GM18867 (cell line): Measurements from ENCODE around the gene AK2.
"Not testable (repeated sequence)": the region's sequence is repeated elsewhere in the genome, so short reads cannot be mapped to it uniquely, and the experiment has no call there.

Experiments
- ATAC-seq: cut with Tn5 transposase; IDR thresholded peaks from one replicate; pipeline ENCODE4 v1.9.1; 2021; ENCODE audit warnings: mild to moderate bottlenecking, moderate library complexity; ENCODE audit not compliant: unreplicated experiment

Gene AK2

GRCh38 chr1:33036526-33037503 is at the start of gene AK2:
Gene AK2, minus strand, starts transcription at chr1:33036883. Its CDS starts 55 bp downstream, at chr1:33036828.
- peak; percentile 98 for ATAC-seq

- ATAC-seq, result no peak
These were observed 49.7 kb upstream of the AK2 start for GRCh38 chr1:33086384-33086850.

DNA sequence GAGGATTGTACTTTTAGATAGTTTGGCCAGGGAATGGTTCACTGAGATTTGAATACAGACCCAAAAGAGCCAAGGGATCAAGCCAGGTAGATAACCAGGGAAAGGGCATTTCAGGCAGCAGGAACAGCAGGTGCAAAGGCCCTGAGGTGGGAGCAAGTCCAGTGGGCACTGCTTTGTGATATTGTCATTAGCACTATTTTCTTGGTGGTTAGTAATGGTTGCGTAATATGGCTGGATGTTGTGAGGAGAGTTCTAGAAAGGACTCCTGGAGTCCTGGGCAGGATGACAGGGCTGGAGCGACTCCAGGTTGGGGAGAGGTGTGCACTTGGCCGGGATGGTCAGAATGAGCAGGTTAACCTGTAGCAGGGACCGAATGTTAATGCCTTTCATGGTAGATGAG is 48.6 kb upstream of the AK2 start:
- no peak for ATAC-seq

DNA sequence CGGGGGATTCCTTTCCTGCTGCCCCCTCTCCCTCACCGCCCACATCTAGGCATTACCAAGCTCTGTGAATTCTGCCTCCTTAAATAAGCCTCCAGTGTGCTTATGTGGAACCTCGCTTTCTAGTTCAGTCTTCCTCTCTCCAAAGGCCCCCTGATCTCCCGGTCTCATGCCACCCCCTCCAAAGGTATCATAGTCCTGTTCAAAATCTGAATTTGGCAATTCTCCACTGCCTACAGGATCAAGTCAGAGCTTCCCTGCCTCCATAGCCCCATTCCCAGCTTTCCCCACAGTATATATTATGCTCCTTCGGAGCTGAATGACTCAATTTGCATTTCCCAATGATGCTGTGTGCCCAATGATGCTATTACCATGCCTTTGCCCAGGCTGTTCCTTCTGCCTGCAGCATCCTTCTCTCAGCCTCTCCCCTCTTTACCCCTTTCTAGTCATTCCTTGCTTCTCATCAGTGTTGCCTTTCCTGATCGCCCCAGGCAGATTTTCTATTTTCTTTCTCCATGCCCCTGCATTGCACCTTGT is 46.0 kb upstream of the AK2 start:
- no peak for ATAC-seq

DNA sequence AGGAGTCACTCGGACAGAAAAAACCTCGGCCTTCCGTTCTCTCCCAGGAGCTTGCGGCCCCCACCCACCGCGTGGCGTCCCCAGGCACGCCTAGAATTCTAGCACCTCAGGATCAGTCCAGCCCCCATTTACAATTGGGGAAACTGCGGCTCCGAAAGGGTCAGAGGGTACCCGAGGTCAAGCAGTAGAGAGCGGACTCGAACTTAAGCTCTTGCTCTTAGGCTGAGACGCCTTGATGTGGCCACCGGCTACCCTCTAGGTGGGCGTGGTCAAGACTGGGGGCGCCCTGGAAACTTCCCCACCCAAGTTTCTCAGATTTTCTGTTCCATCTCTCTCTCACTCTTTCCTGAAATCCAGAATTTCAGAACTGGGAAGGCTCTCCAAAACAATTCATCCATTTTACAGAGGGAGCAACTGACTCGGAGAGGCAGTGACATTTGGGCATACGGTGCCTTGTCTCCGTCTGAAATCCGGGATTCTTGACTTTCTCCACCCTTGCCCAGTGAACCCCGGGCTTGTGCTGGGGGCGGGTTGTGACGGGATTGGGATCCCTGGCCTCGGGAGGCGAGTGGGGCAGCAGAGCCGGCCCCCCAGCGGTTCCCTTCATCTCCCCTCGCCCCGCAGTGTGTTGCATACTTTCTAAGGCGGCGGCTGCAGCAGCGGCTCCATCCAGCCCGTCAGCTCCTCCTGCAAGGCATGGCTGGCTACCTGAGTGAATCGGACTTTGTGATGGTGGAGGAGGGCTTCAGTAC is 45.0 kb upstream of the AK2 start:
- ATAC-seq, result no peak

GRCh38 chr1:33080885-33081553 is 44.3 kb upstream of the AK2 start, which contains the start of gene AZIN2:
Gene AZIN2, plus strand, starts transcription at chr1:33081153. Its CDS starts 1,097 bp downstream, at chr1:33082250.
- ATAC-seq, result peak; percentile 97

DNA sequence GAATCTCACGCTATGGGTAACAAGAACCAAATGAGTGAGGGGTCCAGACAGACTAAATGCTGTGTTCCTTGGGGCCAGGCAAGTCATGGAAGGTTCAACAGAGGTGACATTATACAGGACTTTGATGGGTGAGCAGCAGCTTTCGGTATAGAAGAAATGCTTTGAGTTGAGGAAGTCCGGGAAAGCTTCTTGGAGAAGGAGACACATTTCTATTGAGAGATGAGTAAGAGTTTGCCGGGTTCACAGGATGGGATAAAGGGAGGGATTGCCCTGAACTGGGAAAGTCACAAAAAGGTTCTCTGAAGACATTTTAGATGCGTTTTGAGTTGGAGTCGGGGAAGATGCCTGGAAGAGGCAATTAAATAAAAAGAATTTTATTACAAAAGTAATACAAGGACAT is 43.7 kb upstream of the AK2 start:
- ATAC-seq, result no peak

- no peak for ATAC-seq
These were observed 41.4 kb upstream of the AK2 start for GRCh38 chr1:33078030-33078591.

DNA sequence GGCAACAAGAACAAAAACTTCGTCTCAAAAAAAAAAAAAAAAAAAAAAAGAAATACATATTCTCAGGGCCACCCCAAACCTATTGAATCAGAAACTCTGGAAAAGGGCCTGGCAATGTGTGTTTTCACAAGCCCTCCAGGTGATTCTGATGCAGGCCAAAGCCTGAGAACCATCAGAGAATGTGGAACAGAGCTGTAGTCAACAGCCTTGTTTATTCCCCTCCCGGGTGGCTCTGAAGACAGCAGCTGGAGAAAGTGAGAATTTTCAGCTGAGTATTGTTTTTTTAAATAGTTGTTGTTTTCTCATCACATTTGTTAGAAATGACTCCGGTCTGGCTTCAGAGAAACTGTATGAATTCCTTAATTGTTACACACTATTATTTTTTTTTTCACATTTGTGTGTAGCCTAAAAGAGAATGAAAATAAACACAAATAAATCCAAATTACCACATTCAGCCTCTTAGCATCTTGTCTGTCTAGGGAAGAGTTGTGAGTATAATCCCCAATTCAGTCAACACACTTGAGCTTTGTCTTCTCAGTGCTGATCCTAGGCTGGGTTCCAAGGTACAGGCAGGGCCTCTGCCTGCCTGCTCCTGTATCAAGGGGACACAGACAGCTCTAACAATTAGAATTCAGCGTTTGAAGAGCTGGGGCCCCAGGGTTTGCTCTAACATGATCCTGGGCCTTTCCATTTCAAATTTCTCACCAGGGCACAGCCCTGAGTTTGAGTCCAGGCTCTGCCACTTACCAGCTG is 37.7 kb upstream of the AK2 start:
- ATAC-seq, result no peak

DNA sequence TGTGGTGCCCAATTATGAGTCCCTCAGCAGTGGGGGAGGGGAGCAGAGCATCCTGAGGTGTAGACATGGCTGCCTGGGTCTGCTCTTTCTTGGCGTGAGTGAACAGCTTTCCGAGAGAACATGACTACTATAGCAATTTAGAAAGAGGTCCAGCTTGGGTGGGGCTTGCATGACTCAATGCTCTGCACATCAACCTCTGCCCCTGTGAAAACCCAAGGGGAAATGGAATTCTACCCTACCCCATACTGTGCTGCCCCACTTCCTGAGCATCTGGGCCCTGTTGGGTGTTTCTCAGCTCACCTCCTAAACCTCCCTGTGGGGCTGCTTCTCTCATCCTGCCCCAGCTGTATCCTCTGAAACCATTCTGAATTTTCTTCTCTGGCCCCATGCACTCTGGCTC is 36.0 kb upstream of the AK2 start:
- ATAC-seq, result no peak

DNA sequence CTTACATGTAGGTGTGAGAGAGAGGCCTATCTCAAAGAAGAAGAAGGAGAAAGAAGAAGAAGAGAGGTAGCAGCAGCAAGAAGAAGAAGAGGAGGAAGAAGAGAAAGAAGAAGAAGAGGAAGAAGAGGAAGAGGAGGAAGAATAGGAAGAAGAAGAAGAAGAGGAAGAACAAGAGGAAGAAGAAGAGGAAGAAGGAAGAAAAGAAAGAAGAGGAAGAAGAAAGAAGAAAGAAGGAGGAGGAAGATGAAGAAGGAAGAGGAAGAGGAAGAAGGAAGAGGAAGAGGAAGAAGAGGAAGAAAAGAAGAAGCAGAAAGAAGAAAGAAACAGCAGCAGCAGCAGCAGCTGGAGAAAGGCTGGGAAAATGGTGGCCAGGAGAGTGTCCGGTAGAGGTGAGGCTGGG is 33.9 kb upstream of the AK2 start:
- ATAC-seq, result no peak

DNA sequence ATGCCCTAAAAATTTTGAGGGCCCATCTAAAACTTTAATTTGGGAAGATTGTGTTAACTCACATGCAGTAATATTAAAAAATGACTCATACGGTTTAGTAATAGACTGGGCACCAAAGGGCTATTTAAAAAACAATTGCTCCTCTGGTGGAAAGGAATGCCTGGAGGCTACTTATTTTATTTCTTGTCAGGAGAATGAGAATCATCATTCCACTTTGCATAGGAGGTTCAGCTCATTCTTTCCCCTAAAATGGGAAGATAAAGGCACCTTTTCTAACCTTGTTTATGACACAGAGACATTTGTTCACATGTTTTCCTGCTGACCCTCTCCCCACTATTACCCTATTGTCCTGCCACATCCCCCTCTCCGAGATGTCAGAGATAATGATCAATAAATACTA is 31.4 kb upstream of the AK2 start:
- not testable (repeated sequence) for ATAC-seq

DNA sequence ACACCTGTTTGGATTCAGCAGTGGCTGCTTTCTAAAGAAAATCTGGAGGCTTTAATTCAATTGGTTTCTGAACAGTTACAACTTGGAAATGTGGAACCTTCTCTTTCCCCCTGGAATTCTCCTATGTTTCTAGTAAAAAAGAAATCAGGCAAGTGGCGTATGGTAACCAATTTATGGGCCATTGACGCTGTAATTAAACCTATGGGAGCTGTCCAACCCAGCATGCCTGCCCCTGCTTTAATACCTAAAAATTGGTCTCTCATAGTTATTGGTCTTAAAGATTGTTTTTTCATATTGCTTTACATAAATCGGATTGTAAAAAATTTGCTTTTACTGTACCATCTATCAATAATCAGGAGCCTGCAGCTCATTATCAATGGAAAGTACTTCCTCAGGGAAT is 29.8 kb upstream of the AK2 start:
- ATAC-seq, result not testable (repeated sequence)

GRCh38 chr1:33065301-33065700 is 28.6 kb upstream of the AK2 start:
- no peak for ATAC-seq

- ATAC-seq, result not testable (repeated sequence)
These were observed 27.6 kb upstream of the AK2 start for GRCh38 chr1:33064284-33064683.

DNA sequence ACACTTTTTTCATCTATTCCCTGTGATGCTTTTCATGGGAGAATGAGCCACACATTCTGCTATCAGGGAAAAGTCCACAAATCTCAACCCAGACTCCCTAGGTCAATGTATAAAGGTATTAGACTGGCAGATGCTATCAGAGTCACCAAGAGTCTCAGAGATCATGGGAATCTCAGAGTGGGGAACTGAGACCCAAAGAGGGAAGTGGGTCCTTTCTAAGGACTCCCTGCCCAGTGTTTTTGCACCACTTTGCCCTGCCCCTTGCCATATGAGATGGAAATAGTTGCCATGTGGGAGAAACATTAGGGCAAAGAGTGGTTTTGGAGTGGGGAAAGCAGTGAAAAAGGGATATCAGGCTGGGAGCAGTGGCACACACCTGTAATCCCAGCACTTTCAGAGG is 25.2 kb upstream of the AK2 start:
- ATAC-seq, result no peak

DNA sequence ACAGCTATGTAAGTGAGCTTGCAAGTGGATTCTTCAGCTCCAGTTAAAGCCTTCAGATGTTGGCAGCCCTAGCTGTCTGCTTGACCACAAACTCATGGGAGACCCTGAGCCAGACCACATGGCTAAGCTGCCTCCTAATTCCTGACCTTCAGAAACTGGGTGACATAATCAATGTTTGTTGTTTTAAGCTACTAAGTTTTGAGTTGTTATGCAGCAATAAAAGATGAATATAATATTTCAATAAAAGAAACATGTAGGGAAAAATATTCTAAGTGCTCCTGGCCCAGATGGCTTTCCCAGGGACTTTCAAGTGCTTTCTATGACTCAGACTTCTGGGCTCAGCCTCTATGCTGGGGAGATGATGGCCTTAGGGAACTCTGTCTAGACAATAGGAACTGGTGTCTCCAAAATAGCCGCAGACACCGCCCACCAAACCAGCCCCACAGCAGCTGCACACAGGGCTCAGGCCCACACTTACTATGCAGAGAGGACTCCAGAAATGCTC is 23.9 kb upstream of the AK2 start:
- ATAC-seq, result no peak

GRCh38 chr1:33057095-33057494 is 20.4 kb upstream of the AK2 start:
- no peak for ATAC-seq

DNA sequence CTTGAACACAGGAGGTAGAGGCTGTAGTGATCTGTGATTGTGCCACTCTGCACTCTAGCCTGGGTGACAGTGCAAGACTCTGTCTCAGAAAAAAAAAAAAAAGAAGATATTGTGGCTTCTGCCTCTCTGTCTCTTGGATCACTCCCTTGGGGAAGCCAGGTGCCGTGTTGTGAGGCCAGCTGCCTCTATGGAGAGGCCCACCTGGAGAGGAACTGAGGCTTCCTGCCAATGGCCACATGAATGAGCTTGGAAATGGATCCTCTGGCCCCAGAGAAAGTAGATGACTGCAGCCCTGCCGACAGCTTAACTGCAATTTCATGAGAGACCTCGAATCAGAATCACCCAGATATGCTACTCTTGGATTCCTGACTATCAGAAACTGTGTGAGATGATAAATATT is 19.7 kb upstream of the AK2 start:
- no peak for ATAC-seq
